AG09319 (cell line): Measurements from ENCODE around the gene OR10P1.

Experiments
- DNase-seq: peaks from one replicate; pipeline ENCODE4 v3.0.0-alpha.2; 2010; ENCODE audit warnings: low read depth; ENCODE audit errors: extremely low read depth
- CTCF ChIP-seq: IDR thresholded peaks from 2 replicates; pipeline ENCODE4 v1.5.1; 2011; ENCODE audit warnings: low read depth, mild to moderate bottlenecking, inconsistent platforms, low read length, moderate library complexity

OR10P1 gene

GRCh38 chr12:55663391-55663790 is 26.7 kb downstream of the OR10P1 start:
- DNase-seq = no peak
- no peak for TF ChIP-seq CTCF

- no peak for TF ChIP-seq CTCF
- DNase-seq = no peak
These were observed 28.1 kb downstream of the OR10P1 start for GRCh38 chr12:55664826-55665225.

- no peak for DNase-seq
- no peak for TF ChIP-seq CTCF
These were observed 29.8 kb downstream of the OR10P1 start for GRCh38 chr12:55666508-55666907.

GRCh38 chr12:55670276-55670675 is 33.6 kb downstream of the OR10P1 start:
- DNase-seq = no peak
- no peak for TF ChIP-seq CTCF

- no peak for TF ChIP-seq CTCF
These were observed 35.1 kb downstream of the OR10P1 start for GRCh38 chr12:55671746-55672145.

GRCh38 chr12:55673638-55674037 is 36.9 kb downstream of the OR10P1 start:
- no peak for DNase-seq
- TF ChIP-seq CTCF = no peak

More at GRCh38 chr12:55671746-55672145, 35.1 kb downstream of the OR10P1 start:
- no peak for DNase-seq

GRCh38 chr12:55675666-55676065 is 39.0 kb downstream of the OR10P1 start:
- DNase-seq = no peak

More at GRCh38 chr12:55675666-55676065, 39.0 kb downstream of the OR10P1 start:
- TF ChIP-seq CTCF = no peak
